Colonic mucosa (tissue), 4 donors: ENCODE data around the gene C4orf54. TPM values are rescaled to one million over a fixed set of nuclear protein-coding genes. Genes with fewer than 3 reads are reported as not detected.

ENCODE experiments used
- DNase-seq: peaks from one replicate; pipeline ENCODE4 v3.0.0-alpha.2; 2020
- H3K27ac ChIP-seq: fragments of 200-600 bp; one replicate; pipeline ENCODE4 v1.8.0; 2021
- H3K27me3 ChIP-seq: fragments of 200-600 bp; one replicate; pipeline ENCODE4 v1.8.0; 2021
- H3K36me3 ChIP-seq: fragments of 200-600 bp; one replicate; pipeline ENCODE4 v1.8.0; 2021
- H3K4me1 ChIP-seq: fragments of 200-600 bp; one replicate; pipeline ENCODE4 v1.8.0; 2021; ENCODE audit warnings: mild to moderate bottlenecking
- H3K4me3 ChIP-seq: fragments of 200-600 bp; one replicate; pipeline ENCODE4 v1.8.0; 2021
- H3K9ac ChIP-seq, 2 donors: one replicate each; pipeline ENCODE4 v1.7.0; 2013; ENCODE audit warnings: control low read depth in 2 of 2, low read depth in 2 of 2, low read length in 2 of 2
- H3K9me3 ChIP-seq: fragments of 200-600 bp; one replicate; pipeline ENCODE4 v1.8.0; 2021
- CTCF ChIP-seq: fragments of 200-600 bp; IDR thresholded peaks from one replicate; pipeline ENCODE4 v1.8.0; 2022; ENCODE audit warnings: antibody characterized with exemption, mild to moderate bottlenecking
- intact Hi-C: fragments of 100-400 bp; cut with DNase I; formaldehyde crosslinking; loops from one replicate; pipeline ENCODE4 v1.14.1; 2022
- total RNA-seq, 2 donors: library from RNA; stranded (reverse); fragmentation: NEBNext Ultra II Directional in 1 of 2; extraction: Animal tissue kit (Norgen Biotek cat#: 25700) in 1 of 2; gene quantifications; one replicate each; pipeline ENCODE4 v1.2.1, GENCODE V29; 2021
- donor health status: healthy.
- donor health status: DM: no; HTN: no; CAD: no.
- donor health status: DM: no; HTN: no; CAD: no.

Gene C4orf54
- total RNA-seq, 2 donors from 2014 or later = 0.27 TPM; not detected in 1

GRCh38 chr4:99634742-99635360 lies 22.8 kb downstream of the C4orf54 start:
- Histone ChIP-seq H3K9ac (no peak overlapping the region), H3K4me1 (no peaks in the 10 kb centered on the region), H3K27me3 (no peaks in the 10 kb centered on the region), H3K27ac (no peak overlapping the region), H3K9me3 (no peaks in the 10 kb centered on the region), H3K4me3 (no peak overlapping the region), H3K36me3 (no peaks in the 10 kb centered on the region)
- intact Hi-C loops = no loop called here
- no peak for DNase-seq
- TF ChIP-seq CTCF = no peak

GRCh38 chr4:99633772-99634171 lies 23.9 kb downstream of the C4orf54 start:
- no peaks in the 10 kb centered on the region for H3K9me3 ChIP-seq
- H3K36me3 ChIP-seq = no peaks in the 10 kb centered on the region
- no peak overlapping the region for H3K9ac ChIP-seq
- DNase-seq = no peak
- TF ChIP-seq CTCF = no peak
- H3K4me3 ChIP-seq = no peak overlapping the region
- no peak overlapping the region for H3K27ac ChIP-seq
- no peaks in the 10 kb centered on the region for H3K4me1 ChIP-seq
- intact Hi-C loops = no loop called here
- H3K27me3 ChIP-seq = no peaks in the 10 kb centered on the region

- intact Hi-C loops = no loop called here
- no peak for DNase-seq
- Histone ChIP-seq H3K9ac (no peak overlapping the region), H3K4me1 (no peaks in the 10 kb centered on the region), H3K4me3 (no peak overlapping the region), H3K27me3 (no peaks in the 10 kb centered on the region), H3K36me3 (no peaks in the 10 kb centered on the region), H3K27ac (no peak overlapping the region), H3K9me3 (no peaks in the 10 kb centered on the region)
- TF ChIP-seq CTCF = no peak
Measured at GRCh38 chr4:99630857-99631360, 26.7 kb downstream of the C4orf54 start.

- H3K4me3 ChIP-seq = no peak overlapping the region
- no peaks in the 10 kb centered on the region for H3K9me3 ChIP-seq
- H3K4me1 ChIP-seq = no peaks in the 10 kb centered on the region
- no peak overlapping the region for H3K9ac ChIP-seq
- TF ChIP-seq CTCF = no peak
- no peak for DNase-seq
- H3K27me3 ChIP-seq = no peaks in the 10 kb centered on the region
- H3K36me3 ChIP-seq = no peaks in the 10 kb centered on the region
- H3K27ac ChIP-seq = no peak overlapping the region
- intact Hi-C loops = no loop called here
Measured at GRCh38 chr4:99629962-99630554, 27.6 kb downstream of the C4orf54 start.

GRCh38 chr4:99628040-99628439 lies 29.6 kb downstream of the C4orf54 start:
- Histone ChIP-seq H3K27me3 (no peaks in the 10 kb centered on the region), H3K9me3 (no peaks in the 10 kb centered on the region), H3K4me1 (no peaks in the 10 kb centered on the region), H3K27ac (no peak overlapping the region), H3K9ac (no peak overlapping the region), H3K4me3 (no peak overlapping the region), H3K36me3 (no peaks in the 10 kb centered on the region)
- no peak for DNase-seq
- no peak for TF ChIP-seq CTCF
- intact Hi-C loops = no loop called here
